ENCODE measurements around the gene GDPD2. TPM values are rescaled to one million over a fixed set of nuclear protein-coding genes. Genes with fewer than 3 reads are reported as not detected.
A peak's percentile ranks its signal among the peaks of the same experiment; 100 is the strongest.

The GDPD2 gene
- total RNA-seq, 1 donor, result not detected

DNA sequence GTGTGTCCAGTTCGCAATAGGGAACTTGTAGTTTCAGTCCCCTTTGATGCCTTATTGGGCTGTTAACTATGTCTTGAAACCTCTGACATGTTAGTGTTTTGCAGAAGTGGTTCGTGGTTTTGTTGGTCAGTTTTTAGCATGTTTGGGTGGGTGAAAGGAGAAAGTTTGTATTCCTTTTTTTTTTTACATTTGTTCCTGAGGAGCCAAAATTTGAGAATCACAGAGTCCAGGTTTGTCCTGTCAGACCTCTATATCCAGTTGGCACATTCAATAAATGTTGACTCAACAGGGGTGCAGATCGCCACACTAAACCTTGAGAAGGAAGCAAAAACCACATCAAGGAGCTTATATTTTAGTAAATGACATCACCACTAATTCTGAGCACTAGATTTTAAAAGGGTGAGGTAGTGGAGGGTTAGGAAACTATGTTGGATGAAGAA is 47.8 kb downstream of the GDPD2 start:
- TF ChIP-seq CTCF (IDR thresholded peaks at IDR 0.05; ENCODE audit: insufficient read depth, low read depth, low read length), result no peak
- H3K4me3 ChIP-seq (ENCODE audit: low read depth, low read length), result no peak overlapping the region
- peak; percentile 16 for DNase-seq (ENCODE audit: low read depth)

DNA sequence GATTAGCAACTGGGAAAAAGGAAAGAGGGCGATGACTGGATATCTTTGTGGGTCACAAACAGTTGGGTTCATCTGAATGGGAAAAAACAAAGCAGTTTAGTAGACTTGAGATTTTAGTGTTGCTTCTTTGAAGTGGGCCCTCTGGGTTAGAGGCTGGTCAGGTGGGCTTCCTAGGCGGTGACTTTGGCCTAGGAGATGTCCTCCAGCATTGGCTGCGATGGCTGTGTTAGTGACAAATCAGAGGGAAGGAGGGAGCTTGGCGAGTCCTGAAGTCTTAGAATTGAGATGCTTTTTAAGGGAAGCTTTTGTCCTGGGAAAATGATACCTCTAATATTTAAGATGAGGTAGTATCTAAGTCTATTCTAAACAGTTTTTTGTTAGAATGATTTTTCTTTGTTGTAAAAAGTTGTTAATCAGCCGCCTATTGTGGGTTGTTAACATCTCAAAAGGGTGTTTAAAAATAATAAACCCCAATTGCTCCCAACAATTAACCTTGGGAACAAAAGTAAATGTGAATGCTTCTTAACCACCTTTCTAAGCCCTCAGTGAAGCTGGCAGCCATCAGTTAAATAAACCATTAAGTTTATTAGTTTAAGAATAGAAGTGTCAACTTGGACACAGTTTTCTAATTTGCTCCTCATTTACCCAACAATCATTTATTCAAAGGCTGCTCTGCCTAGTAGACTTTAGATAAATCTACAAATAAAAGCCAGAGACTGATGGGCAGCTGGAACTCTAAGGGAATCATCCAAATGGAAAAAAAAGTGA is 53.2 kb downstream of the GDPD2 start:
- DNase-seq (ENCODE audit: low read depth), result no peak
- H3K4me3 ChIP-seq (ENCODE audit: low read depth, low read length), result no peak overlapping the region
- TF ChIP-seq CTCF (IDR thresholded peaks at IDR 0.05; ENCODE audit: insufficient read depth, low read depth, low read length), result no peak

- no peak for TF ChIP-seq CTCF (IDR thresholded peaks at IDR 0.05; ENCODE audit: insufficient read depth, low read depth, low read length)
- H3K4me3 ChIP-seq (ENCODE audit: low read depth, low read length), result no peak overlapping the region
- peak; percentile 83 for DNase-seq (ENCODE audit: low read depth)
Measured at GRCh38 chrX:70476934-70477733, 54.0 kb downstream of the GDPD2 start.

DNA sequence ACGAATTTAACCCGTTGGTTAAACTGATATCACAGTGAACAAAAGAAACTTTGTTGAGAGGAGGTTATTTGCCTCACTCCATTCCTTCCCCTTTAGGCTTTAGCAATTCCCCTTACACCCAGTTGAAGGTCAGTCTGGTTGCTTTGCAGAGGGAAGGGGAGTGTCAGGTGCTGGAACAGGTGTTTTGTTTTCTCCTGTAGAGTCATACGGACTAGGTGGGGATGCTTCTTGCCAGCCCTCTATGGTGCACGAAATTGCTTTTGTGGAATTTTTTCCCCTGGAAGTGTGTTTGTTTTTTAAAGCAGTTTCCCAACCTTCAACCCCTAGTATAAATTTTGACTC is 54.6 kb downstream of the GDPD2 start:
- no peak overlapping the region for H3K4me3 ChIP-seq (ENCODE audit: low read depth, low read length)

DNA sequence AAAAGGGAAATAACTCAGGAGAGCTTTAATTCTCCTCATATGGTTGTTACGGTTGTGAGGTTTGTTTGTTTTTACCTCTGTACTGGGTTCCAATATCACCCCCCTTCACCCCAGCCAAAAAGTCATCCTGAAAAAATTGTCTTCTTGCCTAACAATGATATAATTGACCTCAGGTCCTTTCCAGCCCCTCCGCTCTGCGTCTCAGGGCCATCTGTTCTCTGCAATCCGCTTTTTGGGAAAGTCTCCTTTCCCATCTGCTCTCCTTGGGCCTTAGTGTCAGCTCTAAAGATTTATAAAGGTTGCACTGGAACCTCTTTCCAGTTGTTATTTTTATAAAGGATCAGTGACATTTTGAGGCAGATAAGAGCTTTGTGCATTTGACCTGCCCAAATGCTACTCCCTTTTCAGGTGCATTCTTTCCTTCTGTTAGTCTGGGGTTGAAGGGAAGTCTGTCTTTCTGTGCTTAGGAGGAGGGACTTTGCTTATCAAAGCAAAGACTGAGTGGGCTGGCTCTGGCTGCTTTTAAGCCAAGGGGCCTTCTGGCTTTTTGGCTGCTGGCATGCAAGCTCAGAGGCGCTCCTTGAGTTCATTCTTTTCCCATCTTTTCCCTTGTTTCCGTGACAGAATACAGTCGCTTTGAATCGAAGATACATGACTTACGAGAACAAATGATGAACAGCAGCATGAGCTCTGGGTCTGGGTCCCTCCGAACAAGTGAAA is 55.6 kb downstream of the GDPD2 start:
- TF ChIP-seq CTCF (IDR thresholded peaks at IDR 0.05; ENCODE audit: insufficient read depth, low read depth, low read length), result no peak
- peak overlapping the region; percentile 19 for H3K4me3 ChIP-seq (ENCODE audit: low read depth, low read length)
- peak; percentile 51 for DNase-seq (ENCODE audit: low read depth)

More for the DNA sequence above, 54.6 kb downstream of the GDPD2 start:
- DNase-seq (ENCODE audit: low read depth), result no peak
- TF ChIP-seq CTCF (IDR thresholded peaks at IDR 0.05; ENCODE audit: insufficient read depth, low read depth, low read length), result no peak

GRCh38 chrX:70479247-70479921 is 56.3 kb downstream of the GDPD2 start:
- TF ChIP-seq CTCF (IDR thresholded peaks at IDR 0.05; ENCODE audit: insufficient read depth, low read depth, low read length), result no peak
- H3K4me3 ChIP-seq (ENCODE audit: low read depth, low read length), result peak overlapping the region; percentile 19
- DNase-seq (ENCODE audit: low read depth), result peak; percentile 83
